ENCODE measurements around the gene NQO2.

NQO2 gene

GRCh38 chr6:3068329-3069214 is 68.9 kb downstream of the NQO2 start, which contains the start of gene RIPK1:
TSS of gene RIPK1 (plus strand) at chr6:3068494. CDS start at chr6:3076824, 8,330 bp downstream.
- peak; percentile 61 for TF ChIP-seq POLR2AphosphoS5 (IDR thresholded peaks at IDR 0.05; ENCODE audit: low read depth, low read length)
- TF ChIP-seq TAF1 (IDR thresholded peaks at IDR 0.05; ENCODE audit: borderline replicate concordance, insufficient read depth, low read length): peak; percentile 52; the same call in 1 of the 2 replicates
- TF ChIP-seq FOXP2 (optimal IDR thresholded peaks at IDR 0.05; ENCODE audit: borderline replicate concordance, extremely low read depth, extremely low read length, insufficient read depth): no peak

Data from PFSK-1 (cell line).